Calu3 (cell line): ENCODE results near the gene TOR1AIP1. TPM values are rescaled to one million over a fixed set of nuclear protein-coding genes. Genes with fewer than 3 reads are reported as not detected.
"Not testable (repeated sequence)": the region's sequence is repeated elsewhere in the genome, so short reads cannot be mapped to it uniquely, and the experiment has no call there.

Experiments
- BruUV-seq: library from RNA; stranded (reverse); fragments of 400-500 nt; replicated peaks from 2 replicates; lab custom pipeline; 2021; lab: Mats Ljungman, UMichigan
- CTCF ChIA-PET: fragments of 300-600 bp; sonication (Branson Sonifier 250); formaldehyde crosslinking; loops from one replicate; lab custom pipeline; 2022; ENCODE audit warnings: antibody characterized with exemption; lab: Charles Lee
- DNase-seq: peaks from one replicate; pipeline ENCODE4 v3.0.0; 2022
- H3K27ac Mint-ChIP-seq: one replicate; pipeline ENCODE4 v1.8.0; 2022; ENCODE audit warnings: mixed read lengths; ENCODE audit not compliant: unreplicated experiment
- H3K27me3 Mint-ChIP-seq: one replicate; pipeline ENCODE4 v1.8.0; 2022; ENCODE audit warnings: mixed read lengths; ENCODE audit not compliant: unreplicated experiment
- H3K36me3 Mint-ChIP-seq: one replicate; pipeline ENCODE4 v1.8.0; 2022; ENCODE audit warnings: mild to moderate bottlenecking, moderate library complexity, mixed read lengths; ENCODE audit not compliant: insufficient read depth, unreplicated experiment
- H3K4me1 Mint-ChIP-seq: one replicate; pipeline ENCODE4 v1.8.0; 2022; ENCODE audit warnings: mild to moderate bottlenecking, low read depth, mixed read lengths; ENCODE audit not compliant: unreplicated experiment
- H3K4me3 Mint-ChIP-seq: one replicate; pipeline ENCODE4 v1.8.0; 2022; ENCODE audit warnings: mild to moderate bottlenecking, low read depth, moderate library complexity, mixed read lengths; ENCODE audit not compliant: unreplicated experiment
- H3K9me3 Mint-ChIP-seq: one replicate; pipeline ENCODE4 v1.8.0; 2022; ENCODE audit warnings: low read depth, mixed read lengths; ENCODE audit not compliant: unreplicated experiment
- intact Hi-C: fragments of 100-400 bp; cut with micrococcal nuclease; formaldehyde crosslinking; loops from one replicate; pipeline ENCODE4 v1.10.0; 2022; ENCODE audit not compliant: unreplicated experiment
- total RNA-seq: library from RNA; stranded (reverse); gene quantifications from 2 replicates; pipeline ENCODE4 v1.2.3, GENCODE V29; 2022
- TF ChIP-seq, protein P1 (sequence below): fragments of 200-600 bp; IDR thresholded peaks from one replicate; pipeline ENCODE4 v1.8.0; 2022; ENCODE audit warnings: antibody characterized with exemption; ENCODE audit not compliant: unreplicated experiment

TOR1AIP1 gene
- total RNA-seq, 1 experiment from 2014 or later = 46.7 TPM

DNA sequence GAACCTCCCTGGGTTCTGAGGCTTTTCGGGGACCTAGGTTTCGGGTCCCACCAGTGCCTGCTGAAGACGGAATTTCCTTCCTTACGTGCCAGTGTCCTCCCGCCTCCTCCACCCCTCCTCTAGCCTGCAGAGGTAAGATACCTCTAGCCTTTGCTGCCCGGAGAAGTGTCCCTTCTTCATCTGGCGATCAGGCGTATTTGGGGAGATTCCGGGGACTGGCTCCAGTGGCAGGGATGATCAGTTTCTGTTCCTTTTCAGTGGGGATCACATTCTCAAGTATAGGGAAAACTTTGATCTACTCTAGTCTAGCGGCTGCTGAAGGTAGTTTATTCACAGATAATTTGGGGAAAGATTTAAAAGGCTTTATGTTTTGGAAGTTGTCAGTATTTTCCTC is 73.2 kb downstream of the TOR1AIP1 start:
- H3K36me3 Mint-ChIP-seq = peaks cover 22% of the 10 kb centered on the region
- no peaks in the 10 kb centered on the region for H3K27me3 Mint-ChIP-seq
- CTCF ChIA-PET = interaction anchor here (1.0 to 1.8 kb wide), 3 partner anchors 38 to 849 kb away, joined by 3 to 6 read pairs (median 3); no protein-coding TSS in a partner anchor
- peak overlapping the region; percentile 73 for H3K4me3 Mint-ChIP-seq
- no peaks in the 10 kb centered on the region for H3K9me3 Mint-ChIP-seq
- no TSS peak for BruUV-seq
- TF ChIP-seq, protein P1, sequence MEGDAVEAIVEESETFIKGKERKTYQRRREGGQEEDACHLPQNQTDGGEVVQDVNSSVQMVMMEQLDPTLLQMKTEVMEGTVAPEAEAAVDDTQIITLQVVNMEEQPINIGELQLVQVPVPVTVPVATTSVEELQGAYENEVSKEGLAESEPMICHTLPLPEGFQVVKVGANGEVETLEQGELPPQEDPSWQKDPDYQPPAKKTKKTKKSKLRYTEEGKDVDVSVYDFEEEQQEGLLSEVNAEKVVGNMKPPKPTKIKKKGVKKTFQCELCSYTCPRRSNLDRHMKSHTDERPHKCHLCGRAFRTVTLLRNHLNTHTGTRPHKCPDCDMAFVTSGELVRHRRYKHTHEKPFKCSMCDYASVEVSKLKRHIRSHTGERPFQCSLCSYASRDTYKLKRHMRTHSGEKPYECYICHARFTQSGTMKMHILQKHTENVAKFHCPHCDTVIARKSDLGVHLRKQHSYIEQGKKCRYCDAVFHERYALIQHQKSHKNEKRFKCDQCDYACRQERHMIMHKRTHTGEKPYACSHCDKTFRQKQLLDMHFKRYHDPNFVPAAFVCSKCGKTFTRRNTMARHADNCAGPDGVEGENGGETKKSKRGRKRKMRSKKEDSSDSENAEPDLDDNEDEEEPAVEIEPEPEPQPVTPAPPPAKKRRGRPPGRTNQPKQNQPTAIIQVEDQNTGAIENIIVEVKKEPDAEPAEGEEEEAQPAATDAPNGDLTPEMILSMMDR = no peak
- no peak for DNase-seq
- intact Hi-C loops = loop anchor here (2.0 to 10.0 kb wide), 5 partner anchors 24 to 250 kb away; partner anchors contain the start of gene TOR1AIP1
- H3K27ac Mint-ChIP-seq = peak overlapping the region; percentile 71
- peaks cover 8% of the 10 kb centered on the region for H3K4me1 Mint-ChIP-seq

DNA sequence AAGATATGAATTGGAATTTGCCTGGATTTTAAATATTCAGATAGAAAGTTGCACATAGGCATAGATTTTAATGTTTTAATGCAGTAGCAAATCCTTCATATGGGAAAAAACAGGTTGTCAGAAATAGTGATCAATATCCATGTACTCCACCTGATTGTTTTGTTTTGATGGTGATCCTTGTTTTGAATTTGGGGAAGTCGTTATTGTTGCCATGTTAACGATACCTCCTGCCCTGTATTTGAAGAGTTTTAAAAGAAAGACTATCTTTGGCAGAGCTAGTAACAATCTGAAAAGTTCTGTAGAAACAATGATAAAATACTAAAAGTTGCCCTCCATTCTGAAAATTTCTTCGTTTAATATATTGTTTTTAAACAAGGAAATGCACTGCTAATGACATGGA is 73.6 kb downstream of the TOR1AIP1 start:
- Mint-ChIP-seq H3K27me3 (no peaks in the 10 kb centered on the region), H3K36me3 (peaks cover 22% of the 10 kb centered on the region), H3K27ac (peak overlapping the region; percentile 71), H3K4me1 (peaks cover 8% of the 10 kb centered on the region), H3K9me3 (no peaks in the 10 kb centered on the region), H3K4me3 (peak overlapping the region; percentile 73)
- CTCF ChIA-PET = interaction anchor here (1.0 kb wide), 1 partner anchor 850 kb away, joined by 3 read pairs; no protein-coding TSS in a partner anchor
- TF ChIP-seq, protein P1 = no peak
- no peak for DNase-seq
- intact Hi-C loops = loop anchor here (2.0 to 10.0 kb wide), 5 partner anchors 25 to 251 kb away; partner anchors contain the start of gene TOR1AIP1
- TSS peak; percentile 60 for BruUV-seq

DNA sequence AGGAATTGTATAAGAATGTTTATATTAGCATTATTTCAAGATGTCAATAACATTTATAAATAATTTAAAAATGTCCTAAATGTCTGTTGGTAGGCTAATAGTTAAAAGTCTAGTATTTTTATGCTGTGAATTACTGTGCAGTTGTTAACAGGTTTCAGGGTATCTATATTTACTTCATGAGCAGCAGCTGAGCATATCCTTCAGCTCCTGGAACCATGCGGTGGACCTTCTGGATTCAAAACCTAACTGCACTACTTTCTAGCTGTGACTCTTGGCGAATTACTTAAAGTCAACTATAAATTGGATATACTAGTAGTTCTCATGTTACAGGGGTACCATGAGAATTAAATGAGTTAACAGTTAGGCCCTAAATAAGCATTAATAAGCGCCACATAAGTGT is 76.3 kb downstream of the TOR1AIP1 start:
- intact Hi-C loops = loop anchor here (10.0 kb wide), 2 partner anchors 206 to 254 kb away; no protein-coding TSS in a partner anchor
- TF ChIP-seq, protein P1 = no peak
- DNase-seq = no peak
- no TSS peak for BruUV-seq
- Mint-ChIP-seq H3K4me1 (peaks cover 7% of the 10 kb centered on the region), H3K4me3 (no peak overlapping the region), H3K27me3 (no peaks in the 10 kb centered on the region), H3K36me3 (peaks cover 22% of the 10 kb centered on the region), H3K27ac (no peak overlapping the region), H3K9me3 (no peaks in the 10 kb centered on the region)
- CTCF ChIA-PET = no interaction called here

DNA sequence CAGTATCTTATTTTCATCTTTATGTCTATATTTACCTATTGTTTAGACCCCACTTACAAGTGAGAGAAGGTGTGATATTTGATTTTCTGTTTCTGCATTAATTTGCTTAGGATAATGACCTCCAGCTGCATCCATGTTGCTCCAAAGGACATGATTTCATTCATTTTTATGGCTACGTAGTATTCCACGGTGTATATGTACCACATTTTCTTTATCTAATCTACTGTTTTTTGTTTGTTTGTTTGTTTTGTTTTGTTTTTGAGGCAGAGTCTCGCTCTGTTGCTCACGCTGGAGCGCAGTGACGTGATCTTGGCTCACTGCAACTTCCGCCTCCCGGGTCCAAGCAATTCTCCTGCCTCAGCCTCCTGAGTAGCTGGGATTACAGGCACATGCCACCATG is 80.1 kb downstream of the TOR1AIP1 start:
- H3K4me1 Mint-ChIP-seq, H3K36me3 Mint-ChIP-seq, H3K9me3 Mint-ChIP-seq, H3K4me3 Mint-ChIP-seq, H3K27ac Mint-ChIP-seq, DNase-seq, CTCF ChIA-PET, intact Hi-C loops, BruUV-seq, H3K27me3 Mint-ChIP-seq: not testable (repeated sequence)

DNA sequence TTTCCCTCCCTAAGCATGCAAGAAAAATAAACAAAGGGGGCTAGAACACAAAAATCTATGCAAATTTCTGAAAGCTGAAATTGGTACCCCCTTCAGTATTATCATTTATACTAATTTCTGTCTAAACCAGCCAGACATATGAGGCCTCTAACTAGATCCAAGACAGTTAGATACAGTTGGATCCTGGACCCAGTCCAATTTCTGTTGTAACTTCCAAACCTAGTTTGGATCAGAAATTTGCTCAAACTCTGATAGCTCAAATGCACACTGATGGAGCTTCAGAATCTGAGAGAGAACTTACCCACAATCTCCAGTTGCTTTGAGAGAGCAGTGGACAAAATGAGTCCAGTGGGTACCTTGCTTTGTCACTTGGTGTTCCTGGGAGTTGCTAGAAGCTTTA is 84.5 kb downstream of the TOR1AIP1 start:
- CTCF ChIA-PET = no interaction called here
- BruUV-seq = no TSS peak
- no peak overlapping the region for H3K27ac Mint-ChIP-seq
- TF ChIP-seq, protein P1 = no peak
- H3K36me3 Mint-ChIP-seq = no peaks in the 10 kb centered on the region
- no peak overlapping the region for H3K4me3 Mint-ChIP-seq
- H3K4me1 Mint-ChIP-seq = no peaks in the 10 kb centered on the region
- H3K27me3 Mint-ChIP-seq = no peaks in the 10 kb centered on the region
- intact Hi-C loops = no loop called here
- no peaks in the 10 kb centered on the region for H3K9me3 Mint-ChIP-seq
- no peak for DNase-seq
